Mesenchymal stem cell (in vitro differentiated cells and primary cell): ENCODE results near the gene COBL.

Experiments used
- DNase-seq: peaks from one replicate; pipeline ENCODE4 v3.0.0-alpha.2; 2013
- H2AFZ ChIP-seq: one replicate; pipeline ENCODE4 v1.6.1; 2013; ENCODE audit warnings: low read depth, mild to moderate bottlenecking, control low read depth, inconsistent platforms, low read length, moderate library complexity
- H2AK5ac ChIP-seq: 2 replicates; pipeline ENCODE4 v1.6.1; 2013; ENCODE audit warnings: low read length, moderate library complexity, mild to moderate bottlenecking, inconsistent platforms; ENCODE audit not compliant: severe bottlenecking
- H2BK120ac ChIP-seq: one replicate; pipeline ENCODE4 v1.6.1; 2013; ENCODE audit warnings: low read depth, mild to moderate bottlenecking, inconsistent platforms, low read length, moderate library complexity
- H2BK12ac ChIP-seq, 2 experiments: one replicate each; pipeline ENCODE4 v1.6.1; 2013; ENCODE audit warnings: inconsistent platforms in 2 of 2, low read length in 2 of 2, mild to moderate bottlenecking in 2 of 2, moderate library complexity in 2 of 2, control low read depth in 1 of 2
- H2BK15ac ChIP-seq: one replicate; pipeline ENCODE4 v1.6.1; 2013; ENCODE audit warnings: mild to moderate bottlenecking, low read depth, inconsistent platforms; ENCODE audit not compliant: poor library complexity, severe bottlenecking
- H2BK5ac ChIP-seq: 2 replicates; pipeline ENCODE4 v1.6.1; 2013; ENCODE audit warnings: low read depth, mild to moderate bottlenecking, low read length, control low read depth, inconsistent platforms; ENCODE audit not compliant: poor library complexity, severe bottlenecking
- H3K14ac ChIP-seq, 2 experiments: one replicate each; pipeline ENCODE4 v1.6.1; 2013; ENCODE audit warnings: inconsistent platforms in 2 of 2, low read length in 2 of 2, control low read depth in 1 of 2, mild to moderate bottlenecking in 1 of 2, moderate library complexity in 1 of 2
- H3K18ac ChIP-seq, 2 experiments: one replicate each; pipeline ENCODE4 v1.6.1; 2013; ENCODE audit warnings: inconsistent platforms in 2 of 2, low read length in 2 of 2, control low read depth in 1 of 2, low read depth in 1 of 2, mild to moderate bottlenecking in 1 of 2
- H3K23ac ChIP-seq, 2 experiments: one replicate each; pipeline ENCODE4 v1.6.1; 2013; ENCODE audit warnings: inconsistent platforms in 2 of 2, low read length in 2 of 2, mild to moderate bottlenecking in 2 of 2, moderate library complexity in 2 of 2, control low read depth in 1 of 2
- H3K27ac ChIP-seq: 2 replicates; pipeline ENCODE4 v1.5.1; 2013; ENCODE audit warnings: mild to moderate bottlenecking, moderate library complexity, low read length, control low read depth, inconsistent platforms; ENCODE audit not compliant: poor library complexity, severe bottlenecking
- H3K27me3 ChIP-seq, 2 experiments: 2 replicates each; pipeline versions ENCODE4 v1.6.1 to v1.7.0; 2013; ENCODE audit warnings: low read length in 2 of 2, mild to moderate bottlenecking in 2 of 2, moderate library complexity in 2 of 2, control low read depth in 1 of 2, inconsistent platforms in 1 of 2; ENCODE audit not compliant: control insufficient read depth in 1 of 2, insufficient read depth in 1 of 2
- H3K36me3 ChIP-seq, 2 experiments: 2 replicates each; pipeline versions ENCODE4 v1.6.1 to v1.7.0; 2013; ENCODE audit warnings: low read length in 2 of 2, control low read depth in 1 of 2, inconsistent platforms in 1 of 2, low read depth in 1 of 2, mild to moderate bottlenecking in 1 of 2; ENCODE audit not compliant: insufficient read depth in 2 of 2, control insufficient read depth in 1 of 2
- H3K4ac ChIP-seq, 2 experiments: one replicate each; pipeline ENCODE4 v1.6.1; 2013; ENCODE audit warnings: inconsistent platforms in 2 of 2, low read length in 2 of 2, mild to moderate bottlenecking in 2 of 2, moderate library complexity in 2 of 2, control low read depth in 1 of 2, low read depth in 1 of 2
- H3K4me1 ChIP-seq: 2 replicates; pipeline ENCODE4 v1.6.1; 2013; ENCODE audit warnings: low read depth, low read length, control low read depth; ENCODE audit not compliant: control insufficient read depth, insufficient read depth
- H3K4me2 ChIP-seq: 2 replicates; pipeline ENCODE4 v1.6.1; 2013; ENCODE audit warnings: low read length, mild to moderate bottlenecking, inconsistent platforms; ENCODE audit not compliant: poor library complexity, severe bottlenecking
- H3K4me3 ChIP-seq, 2 experiments: 2 replicates each; pipeline versions ENCODE4 v1.5.1 to v1.7.0; 2013; ENCODE audit warnings: low read length in 2 of 2, mild to moderate bottlenecking in 2 of 2, control low read depth in 1 of 2, low read depth in 1 of 2; ENCODE audit not compliant: insufficient read depth in 1 of 2
- H3K79me1 ChIP-seq: replicated peaks from 2 replicates; pipeline ENCODE4 v1.6.1; 2013; ENCODE audit warnings: mild to moderate bottlenecking, control low read depth, low read length, inconsistent platforms; ENCODE audit not compliant: poor library complexity, severe bottlenecking
- H3K9ac ChIP-seq: 2 replicates; pipeline ENCODE4 v1.7.0; 2013; ENCODE audit warnings: mild to moderate bottlenecking, low read length, moderate library complexity
- H3K9me3 ChIP-seq: 2 replicates; pipeline ENCODE4 v1.7.0; 2013; ENCODE audit warnings: mild to moderate bottlenecking, low read length; ENCODE audit not compliant: control insufficient read depth
- H4K8ac ChIP-seq: one replicate; pipeline ENCODE4 v1.6.1; 2013; ENCODE audit warnings: inconsistent platforms, mild to moderate bottlenecking, low read length, moderate library complexity
- H4K91ac ChIP-seq: one replicate; pipeline ENCODE4 v1.6.1; 2013; ENCODE audit warnings: mild to moderate bottlenecking, low read length, inconsistent platforms
- WGBS: methylation state at CpG from one replicate; pipeline ENCODE4 v1.1.7; 2013; ENCODE audit warnings: mixed read lengths; 5-methylcytosine and 5-hydroxymethylcytosine counted together

The COBL gene

GRCh38 chr7:51013861-51014511, 302.6 kb downstream of the COBL start:
- Histone ChIP-seq H4K8ac (no peak overlapping the region), H3K9ac (no peak overlapping the region), H2AFZ (no peak overlapping the region), H3K27me3 (peaks cover 0 to 3% of the 10 kb centered on the region in 2 experiments), H2AK5ac (no peak overlapping the region), H2BK12ac (no peak overlapping the region), H3K4me1 (peaks cover 14% of the 10 kb centered on the region), H3K18ac (no peak overlapping the region), H2BK15ac (no peak overlapping the region), H3K36me3 (no peaks in the 10 kb centered on the region), H3K4me3 (no peak overlapping the region), H3K14ac (no peak overlapping the region), H3K4me2 (no peak overlapping the region), H4K91ac (no peak overlapping the region), H3K79me1 (no peaks in the 10 kb centered on the region), H2BK5ac (no peak overlapping the region), H2BK120ac (no peak overlapping the region), H3K23ac (no peak overlapping the region), H3K4ac (no peak overlapping the region), H3K27ac (no peak overlapping the region), H3K9me3 (no peaks in the 10 kb centered on the region)
- 79% methylated on average over 18 of the region's 21 CpGs for WGBS
- DNase-seq = no peak

- H3K4me3 ChIP-seq = no peak overlapping the region
- no peak overlapping the region for H2AK5ac ChIP-seq
- H3K27me3 ChIP-seq = peaks cover 0 to 3% of the 10 kb centered on the region in 2 experiments
- H3K27ac ChIP-seq = no peak overlapping the region
- no peaks in the 10 kb centered on the region for H3K79me1 ChIP-seq
- no peaks in the 10 kb centered on the region for H3K36me3 ChIP-seq
- no peak overlapping the region for H2BK12ac ChIP-seq
- WGBS = 83% methylated on average over 16 of the region's 17 CpGs
- peak overlapping the region; percentile 64 for H4K91ac ChIP-seq
- H2BK5ac ChIP-seq = no peak overlapping the region
- H2BK15ac ChIP-seq = no peak overlapping the region
- peaks cover 15% of the 10 kb centered on the region for H3K4me1 ChIP-seq
- DNase-seq = no peak
- no peak overlapping the region for H4K8ac ChIP-seq
- H3K9ac ChIP-seq = no peak overlapping the region
- no peak overlapping the region for H2AFZ ChIP-seq
- no peak overlapping the region for H3K4me2 ChIP-seq
- H3K9me3 ChIP-seq = no peaks in the 10 kb centered on the region
- H3K23ac ChIP-seq = no peak overlapping the region
- no peak overlapping the region for H2BK120ac ChIP-seq
- H3K4ac ChIP-seq = no peak overlapping the region
- no peak overlapping the region for H3K18ac ChIP-seq
- H3K14ac ChIP-seq = no peak overlapping the region
Measured at GRCh38 chr7:51013218-51013786, 303.3 kb downstream of the COBL start.

DNA sequence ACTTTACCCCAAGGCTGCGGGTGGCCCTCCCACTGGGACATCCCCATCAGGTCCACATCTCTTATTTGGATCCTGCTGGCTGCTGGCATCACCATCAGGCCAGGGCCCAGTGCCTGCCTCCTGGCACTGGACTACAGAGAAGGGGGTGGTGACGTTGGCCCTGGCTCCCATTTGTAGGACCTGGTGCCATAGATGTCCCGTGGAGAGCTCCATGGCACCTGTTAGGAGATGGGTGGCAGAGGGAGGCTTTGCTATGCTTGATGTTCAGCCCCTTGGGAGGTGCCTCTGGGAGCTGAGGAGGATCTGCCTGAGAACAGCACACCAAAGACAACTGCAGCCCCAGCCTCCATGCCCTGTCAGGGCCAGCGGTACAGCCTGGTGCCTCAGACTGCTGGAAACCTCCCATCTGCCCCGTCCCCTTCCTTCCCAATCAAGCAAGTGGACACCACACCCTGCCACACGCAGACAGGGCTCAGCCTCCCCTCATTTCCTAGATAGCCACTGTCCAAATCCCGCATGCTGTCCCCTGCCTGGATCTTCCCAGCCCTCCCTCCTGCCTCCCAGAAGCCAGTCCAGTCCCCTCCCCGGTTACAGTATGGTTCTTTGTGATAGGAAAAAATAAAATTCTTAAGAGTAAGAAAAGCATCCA, 303.9 kb downstream of the COBL start:
- Histone ChIP-seq H2AFZ (peak overlapping the region; percentile 16), H4K8ac (no peak overlapping the region)

GRCh38 chr7:51011710-51012350, 304.8 kb downstream of the COBL start:
- Histone ChIP-seq H4K8ac (no peak overlapping the region), H2AK5ac (no peak overlapping the region), H3K4me2 (no peak overlapping the region), H3K9me3 (no peaks in the 10 kb centered on the region), H3K4me3 (no peak overlapping the region), H4K91ac (no peak overlapping the region), H3K9ac (no peak overlapping the region), H3K14ac (no peak overlapping the region), H2AFZ (no peak overlapping the region), H3K18ac (no peak overlapping the region), H3K23ac (no peak overlapping the region), H3K4me1 (peaks cover 20% of the 10 kb centered on the region), H3K27ac (no peak overlapping the region), H3K79me1 (no peaks in the 10 kb centered on the region), H2BK15ac (no peak overlapping the region), H2BK12ac (no peak overlapping the region), H2BK5ac (no peak overlapping the region), H2BK120ac (no peak overlapping the region), H3K4ac (no peak overlapping the region), H3K27me3 (peaks cover 0 to 3% of the 10 kb centered on the region in 2 experiments), H3K36me3 (no peaks in the 10 kb centered on the region)
- DNase-seq = no peak
- 87% methylated on average over 7 of the region's 7 CpGs for WGBS

More for the DNA sequence above, 303.9 kb downstream of the COBL start:
- no peak overlapping the region for H2BK5ac ChIP-seq
- no peak overlapping the region for H3K4me3 ChIP-seq
- H4K91ac ChIP-seq = no peak overlapping the region
- 84% methylated on average over 7 of the region's 8 CpGs for WGBS
- H3K4me1 ChIP-seq = peaks cover 20% of the 10 kb centered on the region
- H3K36me3 ChIP-seq = no peaks in the 10 kb centered on the region
- peaks cover 0 to 3% of the 10 kb centered on the region in 2 experiments for H3K27me3 ChIP-seq
- H3K27ac ChIP-seq = no peak overlapping the region
- H3K9ac ChIP-seq = no peak overlapping the region
- H2BK120ac ChIP-seq = no peak overlapping the region
- no peak overlapping the region for H3K18ac ChIP-seq
- no peak for DNase-seq
- H3K9me3 ChIP-seq = no peaks in the 10 kb centered on the region
- no peak overlapping the region for H2BK15ac ChIP-seq
- H2AK5ac ChIP-seq = no peak overlapping the region
- H3K14ac ChIP-seq = peak overlapping the region in 1 of 2 experiments; percentile 44
- H2BK12ac ChIP-seq = no peak overlapping the region
- H3K4ac ChIP-seq = no peak overlapping the region
- no peak overlapping the region for H3K4me2 ChIP-seq
- H3K79me1 ChIP-seq = no peaks in the 10 kb centered on the region
- no peak overlapping the region for H3K23ac ChIP-seq
